H1 (cell line): ENCODE measurements around the gene HOXB9. TPM values are rescaled to one million over a fixed set of nuclear protein-coding genes. Genes with fewer than 3 reads are reported as not detected.

Source experiments
- CTCF ChIA-PET: fragments of 300-600 bp; sonication (Branson Sonifier 250); formaldehyde crosslinking; loops from one replicate; lab custom pipeline; 2021; ENCODE audit not compliant: partially characterized antibody; lab: Charles Lee
- POLR2A ChIA-PET: fragments of 300-600 bp; sonication (Branson Sonifier 250); formaldehyde crosslinking; loops from one replicate; lab custom pipeline; 2021; ENCODE audit warnings: inconsistent platforms; ENCODE audit not compliant: partially characterized antibody; lab: Charles Lee
- DNase-seq, 2 experiments: peaks; one replicate each; pipeline versions ENCODE4 v3.0.0 to v3.0.0-alpha.2; 2010 to 2022; ENCODE audit warnings: low spot score in 2 of 2, low read depth in 1 of 2, mixed read lengths in 1 of 2
- FAIRE-seq: peaks from 2 replicates; lab custom pipeline; 2011; peaks lifted over from hg19 to GRCh38; lab: Jason Lieb, UNC
- H2AFZ ChIP-seq: 2 replicates; pipeline ENCODE4 v1.8.1; 2012; ENCODE audit warnings: low read length, inconsistent platforms
- H2AK5ac ChIP-seq: 2 replicates; pipeline ENCODE4 v1.6.1; 2013; ENCODE audit warnings: low read depth, low read length
- H2BK120ac ChIP-seq: replicated peaks from 2 replicates; pipeline ENCODE3; 2013; ENCODE audit warnings: low read depth, low read length, inconsistent platforms
- H2BK12ac ChIP-seq: 2 replicates; pipeline ENCODE4 v1.6.1; 2013; ENCODE audit warnings: low read depth, low read length
- H2BK15ac ChIP-seq: 2 replicates; pipeline ENCODE4 v1.6.1; 2013; ENCODE audit warnings: low read length
- H2BK20ac ChIP-seq: 2 replicates; pipeline ENCODE4 v1.6.1; 2013; ENCODE audit warnings: low read length
- H2BK5ac ChIP-seq: 2 replicates; pipeline ENCODE4 v1.6.1; 2013; ENCODE audit warnings: low read depth, low read length
- H3K14ac ChIP-seq: 2 replicates; pipeline ENCODE4 v1.6.1; 2013; ENCODE audit warnings: inconsistent platforms; ENCODE audit not compliant: insufficient read length
- H3K18ac ChIP-seq: 2 replicates; pipeline ENCODE4 v1.6.1; 2013; ENCODE audit warnings: low read length; ENCODE audit errors: extremely low read depth
- H3K23ac ChIP-seq: 2 replicates; pipeline ENCODE4 v1.6.1; 2013; ENCODE audit warnings: inconsistent platforms; ENCODE audit not compliant: insufficient read length
- H3K23me2 ChIP-seq: 2 replicates; pipeline ENCODE4 v1.6.1; 2013; ENCODE audit warnings: low read depth, low read length
- H3K27ac ChIP-seq: 2 replicates; pipeline ENCODE4 v1.6.1; 2011; ENCODE audit warnings: low read depth, low read length, inconsistent platforms
- H3K27me3 ChIP-seq, 4 experiments: replicated peaks in 1 of 4; 1 replicate in 1 of 4; 2 replicates in 3 of 4; pipeline versions ENCODE4 v1.6.1 to v1.8.1; 2011 to 2013; ENCODE audit warnings: low read length in 3 of 4, mild to moderate bottlenecking in 3 of 4, inconsistent platforms in 2 of 4, mixed read lengths in 2 of 4, moderate library complexity in 1 of 4; ENCODE audit not compliant: control insufficient read depth in 3 of 4, insufficient read depth in 3 of 4; ENCODE audit errors: extremely low read depth in 1 of 4
- H3K36me3 ChIP-seq, 4 experiments: 2 replicates each; pipeline versions ENCODE4 v1.6.1 to v1.8.1; 2011 to 2013; ENCODE audit warnings: mild to moderate bottlenecking in 4 of 4, low read length in 3 of 4, moderate library complexity in 2 of 4, control low read depth in 1 of 4, inconsistent platforms in 1 of 4; ENCODE audit not compliant: insufficient read depth in 4 of 4, control insufficient read depth in 2 of 4
- H3K4ac ChIP-seq: replicated peaks from 2 replicates; pipeline ENCODE3; 2013; ENCODE audit warnings: low read length, low read depth, mixed read lengths, inconsistent platforms; ENCODE audit not compliant: insufficient read length
- H3K4me1 ChIP-seq, 4 experiments: replicated peaks in 1 of 4; 1 replicate in 1 of 4; 2 replicates in 3 of 4; pipeline versions ENCODE4 v1.6.1 to v1.8.1; 2011 to 2013; ENCODE audit warnings: low read length in 3 of 4, inconsistent platforms in 2 of 4, mixed read lengths in 1 of 4; ENCODE audit not compliant: insufficient read depth in 4 of 4, control insufficient read depth in 3 of 4
- H3K4me2 ChIP-seq, 2 experiments: 2 replicates each; pipeline versions ENCODE4 v1.6.1 to v1.8.1; 2011 to 2013; ENCODE audit warnings: low read depth in 2 of 2, low read length in 2 of 2, control low read depth in 1 of 2, inconsistent platforms in 1 of 2, mild to moderate bottlenecking in 1 of 2; ENCODE audit not compliant: insufficient read depth in 1 of 2
- H3K4me3 ChIP-seq, 4 experiments: fragments of 200-600, 300-600 bp in 1 of 4; sonication (generic), shearing (Covaris generic), sonication (Bioruptor Twin) in 1 of 4; 2 replicates each; pipeline versions ENCODE4 v1.5.1 to v1.8.1; 2011 to 2016; ENCODE audit warnings: low read length in 4 of 4, low read depth in 3 of 4, control low read depth in 2 of 4, inconsistent platforms in 2 of 4, mild to moderate bottlenecking in 2 of 4, mixed read lengths in 1 of 4, moderate library complexity in 1 of 4; ENCODE audit not compliant: insufficient read depth in 2 of 4; ENCODE audit errors: extremely low read depth in 1 of 4
- H3K56ac ChIP-seq: replicated peaks from 2 replicates; pipeline ENCODE3; 2013; ENCODE audit warnings: low read depth, mild to moderate bottlenecking, mixed read lengths, low read length, inconsistent platforms; ENCODE audit not compliant: insufficient read length
- H3K79me1 ChIP-seq: 2 replicates; pipeline ENCODE4 v1.6.1; 2013; ENCODE audit warnings: low read depth, low read length, control low read depth
- H3K79me2 ChIP-seq, 2 experiments: 2 replicates each; pipeline versions ENCODE4 v1.6.1 to v1.8.1; 2012 to 2013; ENCODE audit warnings: low read length in 2 of 2, mild to moderate bottlenecking in 2 of 2, inconsistent platforms in 1 of 2; ENCODE audit not compliant: insufficient read depth in 2 of 2, control insufficient read depth in 1 of 2
- H3K9ac ChIP-seq, 4 experiments: replicated peaks in 1 of 4; 1 replicate in 1 of 4; 2 replicates in 3 of 4; pipeline versions ENCODE4 v1.6.1 to v1.8.1; 2011 to 2013; ENCODE audit warnings: low read depth in 3 of 4, low read length in 3 of 4, control low read depth in 2 of 4, mild to moderate bottlenecking in 2 of 4, moderate library complexity in 2 of 4, inconsistent platforms in 1 of 4; ENCODE audit errors: extremely low read depth in 1 of 4
- H3K9me3 ChIP-seq, 2 experiments: 2 replicates each; pipeline versions ENCODE4 v1.6.1 to v1.8.1; 2012 to 2013; ENCODE audit warnings: mild to moderate bottlenecking in 2 of 2, moderate library complexity in 2 of 2, control low read depth in 1 of 2, inconsistent platforms in 1 of 2, low read depth in 1 of 2, low read length in 1 of 2, mixed read lengths in 1 of 2; ENCODE audit not compliant: insufficient read depth in 2 of 2
- H4K20me1 ChIP-seq, 2 experiments: replicated peaks in 1 of 2; 2 replicates each; pipeline versions ENCODE3 to v1.8.1; 2011 to 2013; ENCODE audit warnings: inconsistent platforms in 2 of 2, low read length in 2 of 2, mild to moderate bottlenecking in 1 of 2; ENCODE audit not compliant: insufficient read depth in 2 of 2, control insufficient read depth in 1 of 2
- H4K5ac ChIP-seq: 2 replicates; pipeline ENCODE4 v1.6.1; 2013; ENCODE audit warnings: low read length, low read depth, mixed read lengths, inconsistent platforms; ENCODE audit not compliant: insufficient read length
- H4K8ac ChIP-seq: 2 replicates; pipeline ENCODE4 v1.8.0; 2013; ENCODE audit warnings: mild to moderate bottlenecking, moderate library complexity, low read length, inconsistent platforms; ENCODE audit not compliant: insufficient read depth; ENCODE audit errors: extremely low read depth
- H4K91ac ChIP-seq: replicated peaks from 2 replicates; pipeline ENCODE3; 2013; ENCODE audit warnings: low read length, mixed read lengths, inconsistent platforms; ENCODE audit not compliant: insufficient read length
- CEBPB ChIP-seq: IDR thresholded peaks from 2 replicates; pipeline ENCODE4 v1.6.1; 2012; ENCODE audit warnings: low read depth, low read length
- CTCF ChIP-seq, 3 experiments: IDR thresholded peaks; 1 replicate in 2 of 3; 2 replicates in 1 of 3; pipeline versions ENCODE4 v1.5.1 to v1.6.1; 2011; ENCODE audit warnings: low read length in 3 of 3, mild to moderate bottlenecking in 3 of 3, inconsistent platforms in 2 of 3, low read depth in 1 of 3, moderate library complexity in 1 of 3; ENCODE audit not compliant: insufficient read depth in 1 of 3; ENCODE audit errors: control extremely low read depth in 1 of 3
- GABPA ChIP-seq: IDR thresholded peaks from 2 replicates; pipeline ENCODE4 v1.6.1; 2011; ENCODE audit warnings: mild to moderate bottlenecking, low read length, moderate library complexity, borderline replicate concordance; ENCODE audit not compliant: insufficient read depth
- GTF2F1 ChIP-seq: IDR thresholded peaks from 2 replicates; pipeline ENCODE4 v1.6.1; 2012; ENCODE audit warnings: low read depth, low read length, improper control_type of control experiment, borderline replicate concordance
- KDM5A ChIP-seq: fragments of 200-600 bp; IDR thresholded peaks from 2 replicates; pipeline ENCODE4 v1.7.1; 2012; ENCODE audit warnings: mild to moderate bottlenecking, low read length, inconsistent platforms, mixed read lengths
- RNF2 ChIP-seq: fragments of 200-900, 300-1000 bp; sonication (generic); IDR thresholded peaks from 2 replicates; pipeline ENCODE4 v1.7.1; 2016; ENCODE audit warnings: borderline replicate concordance, low read depth, mild to moderate bottlenecking, antibody characterized with exemption, low read length; ENCODE audit not compliant: poor library complexity, severe bottlenecking; ENCODE audit errors: missing control alignments
- WGBS, 2 experiments: shearing (Covaris generic) in 1 of 2; methylation state at CpG; one replicate each; pipeline versions ENCODE4 v1.1.6 to v1.1.7; 2013 to 2015; ENCODE audit warnings: low lambda C conversion rate in 2 of 2, mixed read lengths in 2 of 2, inconsistent platforms in 1 of 2, low coverage in 1 of 2, missing lambda C conversion rate in 1 of 2; ENCODE audit not compliant: insufficient replicate concordance in 2 of 2, insufficient coverage in 1 of 2, insufficient read length in 1 of 2; ENCODE audit errors: extremely low coverage in 1 of 2, missing lambda C conversion rate in 1 of 2; 5-methylcytosine and 5-hydroxymethylcytosine counted together
- polyA plus RNA-seq, 7 experiments: library from polyadenylated mRNA; depleted of rRNA in 3 of 7; stranded (reverse) in 5 of 7; unstranded in 2 of 7; fragments of >200 nt in 5 of 7; fragments of 200-250 nt in 2 of 7; gene quantifications; 1 replicate in 5 of 7; 2 replicates in 1 of 7; 4 replicates in 1 of 7; pipeline versions ENCODE4 v1.2.1 to v1.2.3, GENCODE V29; 2011 to 2013; ENCODE audit warnings: missing spikeins in 2 of 7, mixed read lengths in 2 of 7
- total RNA-seq: library from RNA; stranded (reverse); fragmentation: NEBNext Ultra II Directional; extraction: Animal tissue kit (Norgen Biotek cat#: 25700); gene quantifications from 2 replicates; pipeline ENCODE4 v1.2.1, GENCODE V29; 2021

Gene HOXB9
- total and polyA plus RNA-seq, 2 of the 8 experiments (the other 6 are each of a cell fraction or from before 2014, with no cell fraction given), result not detected

- WGBS, 2 experiments, result 29% methylated on average over 7 of the region's 7 CpGs; no CpG with 5 or more reads in 1 of the 2 experiments
- Histone ChIP-seq H3K23me2 (0 out of 2 replicates have a peak, but pooled peaks cover 2% of the 10 kb centered on the region), H3K27me3 (peaks cover 97 to 100% (median 99%) of the 10 kb centered on the region in 4 experiments), H2BK15ac (no peak overlapping the region), H3K9me3 (no peaks in the 10 kb centered on the region), H2BK12ac (peak overlapping the region; percentile 68), H3K79me1 (no peaks in the 10 kb centered on the region), H4K91ac (no peak overlapping the region), H3K4me2 (0 out of 4 replicates have a peak overlapping the region, but pooled peaks of 1 of the 2 experiments have one; percentile 3), H2AK5ac (no peak overlapping the region), H3K56ac (no peak overlapping the region), H3K9ac (no peak overlapping the region), H4K8ac (no peak overlapping the region), H2AFZ (no peak overlapping the region), H3K4me1 (peaks cover 0 to 5% (median 1%) of the 10 kb centered on the region in 4 experiments; a peak in 3 of 7 replicates), H3K4me3 (no peak overlapping the region), H2BK5ac (no peak overlapping the region), H3K4ac (no peak overlapping the region), H3K79me2 (no peaks in the 10 kb centered on the region), H2BK20ac (no peak overlapping the region), H3K23ac (no peak overlapping the region)
- ChIA-PET POLR2A (interaction anchor here (1.0 kb wide), 1 partner anchor 10 kb away, joined by 3 read pairs; no protein-coding TSS in a partner anchor), CTCF (interaction anchor here (0.7 to 1.9 kb wide), 11 partner anchors 11 to 246 kb away, joined by 3 to 5 read pairs (median 3); no protein-coding TSS in a partner anchor)
- no peak for FAIRE-seq
- peak; percentile 50 for TF ChIP-seq RNF2
- no peak for TF ChIP-seq GABPA
- no peak for TF ChIP-seq CEBPB
- TF ChIP-seq GTF2F1, result no peak
- TF ChIP-seq CTCF (IDR thresholded peaks at IDR 0.05; ENCODE audit: control extremely low read depth in 1 of 3, insufficient read depth in 1 of 3, low read depth in 1 of 3, low read length in 3 of 3), result no peak
- no peak for TF ChIP-seq KDM5A
- TF ChIP-seq, all 59 proteins: peak for 1
- no peak overlapping the region for H4K5ac ChIP-seq
- H3K27ac ChIP-seq, result no peak overlapping the region
- H3K14ac ChIP-seq, result no peak overlapping the region
- DNase-seq, result no peak
- no peak overlapping the region for H2BK120ac ChIP-seq
- H3K36me3 ChIP-seq, result no peaks in the 10 kb centered on the region; a peak in 1 of 8 replicates
- H3K18ac ChIP-seq, result no peak overlapping the region
- H4K20me1 ChIP-seq, result peaks cover 40 to 41% of the 10 kb centered on the region in 2 experiments
These were observed 6.6 kb upstream of the HOXB9 start for GRCh38 chr17:48632579-48633265.
